Spleen (tissue), 11 donors: ENCODE data around the gene OXNAD1. TPM values are rescaled to one million over a fixed set of nuclear protein-coding genes. Genes with fewer than 3 reads are reported as not detected.

Source experiments
- DNase-seq: peaks from one replicate; pipeline ENCODE4 v3.0.0-alpha.2; 2020
- H3K27ac ChIP-seq, 8 donors: fragments of 200-600 bp; sonication (generic) in 7 of 8; 1 replicate in 4 of 8; 2 replicates in 4 of 8; pipeline versions ENCODE4 v1.5.0 to v1.8.0; 2016 to 2021; ENCODE audit warnings: inconsistent platforms in 4 of 8, mild to moderate bottlenecking in 4 of 8, moderate library complexity in 1 of 8
- H3K27me3 ChIP-seq, 7 donors: fragments of 200-600 bp; sonication (generic) in 6 of 7; replicated peaks in 1 of 7; 1 replicate in 4 of 7; 2 replicates in 3 of 7; pipeline versions ENCODE4 v1.5.0 to v1.8.0; 2016 to 2021; ENCODE audit warnings: inconsistent platforms in 3 of 7, mild to moderate bottlenecking in 1 of 7
- H3K36me3 ChIP-seq, 6 donors: fragments of 200-600 bp; sonication (generic) in 5 of 6; 1 replicate in 4 of 6; 2 replicates in 2 of 6; pipeline versions ENCODE4 v1.5.0 to v1.8.0; 2016 to 2021; ENCODE audit warnings: inconsistent platforms in 2 of 6
- H3K4me1 ChIP-seq, 6 donors: fragments of 200-600 bp; sonication (generic) in 5 of 6; 1 replicate in 3 of 6; 2 replicates in 3 of 6; pipeline versions ENCODE4 v1.5.0 to v1.8.0; 2016 to 2021; ENCODE audit warnings: inconsistent platforms in 3 of 6
- H3K4me3 ChIP-seq, 8 donors: fragments of 200-600 bp; sonication (generic) in 7 of 8; 1 replicate in 4 of 8; 2 replicates in 4 of 8; pipeline versions ENCODE4 v1.5.0 to v1.8.0; 2016 to 2021; ENCODE audit warnings: inconsistent platforms in 4 of 8, mild to moderate bottlenecking in 4 of 8, moderate library complexity in 2 of 8
- H3K9me3 ChIP-seq, 8 donors: fragments of 200-600 bp; sonication (generic) in 7 of 8; 1 replicate in 4 of 8; 2 replicates in 4 of 8; pipeline versions ENCODE4 v1.5.0 to v1.8.0; 2016 to 2021; ENCODE audit warnings: inconsistent platforms in 4 of 8
- POLR2A ChIP-seq, 3 donors: fragments of 450-650 bp; IDR thresholded peaks; one replicate each; pipeline ENCODE4 v1.5.1; 2017; ENCODE audit warnings: antibody characterized with exemption in 3 of 3, mild to moderate bottlenecking in 1 of 3
- POLR2AphosphoS5 ChIP-seq, 3 donors: sonication (generic); formaldehyde crosslinking; IDR thresholded peaks; one replicate each; pipeline ENCODE4 v1.5.1; 2017; ENCODE audit warnings: antibody characterized with exemption in 3 of 3
- WGBS, 5 donors: extraction: QIAGEN DNeasy Blood & Tissue Kit in 3 of 5; methylation state at CpG; one replicate each; pipeline versions ENCODE4 v1.1.5 to v1.1.7; 2013 to 2018; 5-methylcytosine and 5-hydroxymethylcytosine counted together
- intact Hi-C: fragments of 100-400 bp; cut with DNase I; formaldehyde crosslinking; loops from one replicate; pipeline ENCODE4 v1.15.0; 2023; ENCODE audit warnings: low total_unique reads
- polyA plus RNA-seq, 3 donors: library from polyadenylated mRNA; stranded (reverse); fragments of 200-250 nt; gene quantifications; one replicate each; pipeline ENCODE4 v1.2.1, GENCODE V29; 2013
- total RNA-seq, 7 donors: library from RNA; depleted of rRNA in 3 of 7; stranded (reverse); fragments of >200 nt in 3 of 7; fragmentation: NEBNext Ultra II Directional in 4 of 7; extraction: Animal tissue kit (Norgen Biotek cat#: 25700) in 4 of 7; gene quantifications; one replicate each; pipeline versions ENCODE4 v1.1.0 to v1.2.1, GENCODE V29; 2016 to 2021
- TF ChIP-seq, protein P1 (sequence below), 11 experiments: fragments of 200-600 bp in 7 of 11; fragments of 450-650 bp in 4 of 11; sonication (generic) in 4 of 11; IDR thresholded peaks in 8 of 11; conservative IDR thresholded peaks in 3 of 11; 1 replicate in 7 of 11; 2 replicates in 4 of 11; pipeline versions ENCODE4 v1.4.0 to v1.8.0; 2016 to 2021; ENCODE audit warnings: antibody characterized with exemption in 11 of 11, inconsistent platforms in 4 of 11, mild to moderate bottlenecking in 1 of 11
- donor health status: healthy with polysubstance abuse.
- donor health status: DM: no; HTN: no; CAD: no; lungs with moderate emphysema.
- donor health status: DM: no; HTN: no; CAD: no.
- donor health status: Bipolar disorder and iron deficiency.
- donor health status: healthy.
- donor health status: DM: no; HTN: no; CAD: no.
- donor health status: DM: yes; HTN: yes; CAD: no.

The OXNAD1 gene
- total and polyA plus RNA-seq, 10 donors: 4.2 to 30.6 (median 20.1) TPM

DNA sequence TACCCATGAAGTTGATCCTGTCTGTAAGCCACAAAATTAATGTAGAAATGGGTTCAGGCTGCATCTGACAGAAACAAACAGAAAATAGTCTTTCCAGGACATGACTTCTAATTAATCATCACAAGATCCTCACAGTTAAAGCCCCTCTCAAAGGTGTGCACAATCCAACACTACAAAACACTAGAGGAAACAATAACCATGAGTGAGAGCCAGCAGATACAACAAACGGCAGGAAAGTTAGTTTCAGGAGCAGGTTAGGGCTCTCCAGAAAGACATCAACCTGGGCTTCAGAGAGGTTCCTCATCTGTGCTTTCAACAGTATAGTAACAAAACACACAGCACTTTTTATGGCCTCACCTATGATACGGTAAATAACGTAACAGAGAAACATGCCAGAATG, 43.0 kb upstream of the OXNAD1 start:
- TF ChIP-seq POLR2AphosphoS5 (IDR thresholded peaks at IDR 0.05): no peak
- intact Hi-C loops: no loop called here
- peaks cover 0 to 7% (median 0%) of the 10 kb centered on the region in 6 donors for H3K4me1 ChIP-seq
- no peaks in the 10 kb centered on the region for H3K27me3 ChIP-seq
- H3K36me3 ChIP-seq: peaks cover 0 to 39% (median 9%) of the 10 kb centered on the region in 6 donors
- no peak for DNase-seq
- H3K27ac ChIP-seq: no peak overlapping the region
- 62 to 93% (median 84%) methylated on average over 2 to 3 of the region's 3 CpGs for WGBS, 5 donors
- peaks cover 0 to 10% (median 0%) of the 10 kb centered on the region in 8 donors for H3K9me3 ChIP-seq
- H3K4me3 ChIP-seq: no peak overlapping the region

DNA sequence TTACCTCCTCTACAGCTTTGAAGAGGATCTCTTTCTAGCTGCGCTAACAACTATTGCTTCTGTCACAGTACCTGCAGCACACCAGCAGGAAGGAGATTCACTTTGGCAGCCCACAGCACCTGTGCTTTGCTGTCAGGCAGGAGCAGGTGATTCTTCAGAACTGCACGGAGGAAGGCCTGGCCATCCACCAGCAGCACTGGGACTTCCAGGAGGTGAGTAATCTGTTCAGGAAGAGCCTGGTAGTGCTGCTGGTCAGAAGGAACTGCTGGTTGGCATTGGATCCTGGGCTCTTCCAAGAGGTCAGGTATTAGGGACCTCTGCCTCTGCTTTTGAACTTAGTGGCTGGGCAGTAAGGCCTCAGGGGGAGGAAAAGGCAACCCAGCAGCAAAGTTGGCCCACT, 42.5 kb upstream of the OXNAD1 start:
- DNase-seq: no peak
- TF ChIP-seq POLR2A (IDR thresholded peaks at IDR 0.05) (no peak), POLR2AphosphoS5 (IDR thresholded peaks at IDR 0.05) (no peak)
- TF ChIP-seq, protein P1, sequence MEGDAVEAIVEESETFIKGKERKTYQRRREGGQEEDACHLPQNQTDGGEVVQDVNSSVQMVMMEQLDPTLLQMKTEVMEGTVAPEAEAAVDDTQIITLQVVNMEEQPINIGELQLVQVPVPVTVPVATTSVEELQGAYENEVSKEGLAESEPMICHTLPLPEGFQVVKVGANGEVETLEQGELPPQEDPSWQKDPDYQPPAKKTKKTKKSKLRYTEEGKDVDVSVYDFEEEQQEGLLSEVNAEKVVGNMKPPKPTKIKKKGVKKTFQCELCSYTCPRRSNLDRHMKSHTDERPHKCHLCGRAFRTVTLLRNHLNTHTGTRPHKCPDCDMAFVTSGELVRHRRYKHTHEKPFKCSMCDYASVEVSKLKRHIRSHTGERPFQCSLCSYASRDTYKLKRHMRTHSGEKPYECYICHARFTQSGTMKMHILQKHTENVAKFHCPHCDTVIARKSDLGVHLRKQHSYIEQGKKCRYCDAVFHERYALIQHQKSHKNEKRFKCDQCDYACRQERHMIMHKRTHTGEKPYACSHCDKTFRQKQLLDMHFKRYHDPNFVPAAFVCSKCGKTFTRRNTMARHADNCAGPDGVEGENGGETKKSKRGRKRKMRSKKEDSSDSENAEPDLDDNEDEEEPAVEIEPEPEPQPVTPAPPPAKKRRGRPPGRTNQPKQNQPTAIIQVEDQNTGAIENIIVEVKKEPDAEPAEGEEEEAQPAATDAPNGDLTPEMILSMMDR (IDR thresholded peaks at IDR 0.05 in 8 of 11, conservative IDR thresholded peaks at IDR 0.05 in 3 of 11): no peak
- Histone ChIP-seq H3K4me1 (peaks cover 0 to 7% (median 0%) of the 10 kb centered on the region in 6 donors), H3K36me3 (peaks cover 0 to 39% (median 11%) of the 10 kb centered on the region in 6 donors), H3K9me3 (peaks cover 0 to 10% (median 0%) of the 10 kb centered on the region in 8 donors), H3K27me3 (no peaks in the 10 kb centered on the region), H3K4me3 (no peak overlapping the region), H3K27ac (no peak overlapping the region)
- 90 to 100% (median 100%) methylated on average over 2 of the region's 2 CpGs for WGBS, 5 donors
- intact Hi-C loops: no loop called here

DNA sequence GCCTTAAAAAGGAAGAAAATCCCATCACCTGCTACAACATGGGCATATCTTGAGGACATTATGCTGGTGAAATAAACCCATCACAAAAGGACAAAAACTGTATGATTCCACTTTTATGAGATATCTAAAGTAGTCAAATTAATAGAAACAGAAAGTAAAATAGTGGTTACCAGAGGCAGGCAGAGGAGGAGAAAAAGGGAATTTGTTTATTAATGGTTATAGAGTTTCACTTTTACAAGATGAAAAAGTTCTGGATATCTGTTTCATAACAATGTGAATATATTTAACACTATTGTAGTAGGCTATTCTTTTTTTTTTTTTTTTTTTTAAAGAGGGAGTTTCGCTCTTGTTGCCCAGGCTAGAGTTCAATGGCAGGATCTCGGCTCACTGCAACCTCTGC, 40.7 kb upstream of the OXNAD1 start:
- H3K27ac ChIP-seq: no peak overlapping the region
- DNase-seq: no peak
- peaks cover 0 to 10% (median 0%) of the 10 kb centered on the region in 8 donors for H3K9me3 ChIP-seq
- peaks cover 0 to 7% (median 0%) of the 10 kb centered on the region in 6 donors for H3K4me1 ChIP-seq
- no peaks in the 10 kb centered on the region for H3K27me3 ChIP-seq
- peaks cover 0 to 37% (median 13%) of the 10 kb centered on the region in 6 donors for H3K36me3 ChIP-seq
- TF ChIP-seq, protein P1 (IDR thresholded peaks at IDR 0.05 in 8 of 11, conservative IDR thresholded peaks at IDR 0.05 in 3 of 11): no peak
- TF ChIP-seq POLR2A (IDR thresholded peaks at IDR 0.05): no peak
- TF ChIP-seq POLR2AphosphoS5 (IDR thresholded peaks at IDR 0.05): no peak
- intact Hi-C loops: no loop called here
- no peak overlapping the region for H3K4me3 ChIP-seq
- WGBS, 5 donors: 72 to 93% (median 83%) methylated on average over 2 of the region's 2 CpGs

DNA sequence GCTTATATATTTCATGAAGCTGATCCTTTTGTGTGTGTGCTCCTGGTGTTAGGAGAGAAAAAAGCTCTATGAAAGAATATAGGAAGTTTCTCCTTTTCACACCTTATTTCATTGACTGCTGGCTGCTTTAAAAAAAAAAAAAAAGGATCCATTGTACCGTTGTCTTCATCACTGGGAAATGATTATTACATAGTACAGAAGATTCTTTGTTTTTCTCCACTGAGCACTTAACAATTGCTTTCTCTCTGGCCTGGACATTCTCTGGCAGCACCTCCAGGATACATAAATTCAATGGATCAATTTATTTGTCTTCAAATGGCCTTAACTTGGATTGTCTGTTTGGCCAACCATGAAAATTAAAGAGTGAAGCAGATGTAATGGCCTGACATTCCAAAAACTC, 37.4 kb upstream of the OXNAD1 start:
- TF ChIP-seq POLR2AphosphoS5 (IDR thresholded peaks at IDR 0.05) (no peak), POLR2A (IDR thresholded peaks at IDR 0.05) (no peak)
- TF ChIP-seq, protein P1 (IDR thresholded peaks at IDR 0.05 in 8 of 11, conservative IDR thresholded peaks at IDR 0.05 in 3 of 11): no peak
- H3K36me3 ChIP-seq: peaks cover 0 to 12% (median 6%) of the 10 kb centered on the region in 6 donors
- H3K9me3 ChIP-seq: peaks cover 0 to under 1% (median 0%) of the 10 kb centered on the region in 8 donors
- DNase-seq: no peak
- peaks cover 0 to 7% (median 0%) of the 10 kb centered on the region in 6 donors for H3K4me1 ChIP-seq
- no peak overlapping the region for H3K27ac ChIP-seq
- intact Hi-C loops: no loop called here
- H3K27me3 ChIP-seq: no peaks in the 10 kb centered on the region
- WGBS, 5 donors: 72 to 86% (median 75%) methylated on average over 1 of the region's 1 CpG
- H3K4me3 ChIP-seq: no peak overlapping the region

DNA sequence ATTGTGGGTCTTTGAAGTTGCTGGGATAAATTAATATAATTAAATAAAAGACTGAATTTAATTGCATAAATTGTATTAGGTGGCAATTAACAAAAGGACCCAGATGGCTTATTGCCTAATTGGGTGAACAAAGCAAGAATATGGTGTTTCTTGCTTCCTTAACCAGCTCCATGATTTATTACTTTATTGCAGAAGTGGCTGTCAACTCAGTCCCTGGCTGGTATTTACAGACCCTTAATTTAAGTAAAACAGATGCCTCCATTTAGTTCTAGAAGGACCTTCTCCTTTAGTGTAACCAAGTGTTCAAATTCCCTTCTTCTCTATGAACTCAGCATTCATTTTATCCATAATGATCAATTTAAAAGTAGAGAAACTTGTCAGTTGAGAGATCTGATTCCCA, 35.3 kb upstream of the OXNAD1 start:
- H3K9me3 ChIP-seq: no peaks in the 10 kb centered on the region
- TF ChIP-seq POLR2AphosphoS5 (IDR thresholded peaks at IDR 0.05) (no peak), POLR2A (IDR thresholded peaks at IDR 0.05) (no peak)
- TF ChIP-seq, protein P1 (IDR thresholded peaks at IDR 0.05 in 8 of 11, conservative IDR thresholded peaks at IDR 0.05 in 3 of 11): no peak
- H3K4me1 ChIP-seq: no peaks in the 10 kb centered on the region
- no peak for DNase-seq
- intact Hi-C loops: no loop called here
- H3K36me3 ChIP-seq: peaks cover 0 to 8% (median 2%) of the 10 kb centered on the region in 6 donors
- H3K27me3 ChIP-seq: no peaks in the 10 kb centered on the region
- no peak overlapping the region for H3K27ac ChIP-seq
- no peak overlapping the region for H3K4me3 ChIP-seq
